Measurements from ENCODE around the gene GSE1. TPM values are rescaled to one million over a fixed set of nuclear protein-coding genes. Genes with fewer than 3 reads are reported as not detected.

The GSE1 gene
- total and polyA plus RNA-seq, 9 of the 15 experiments (the other 6 are each of a cell fraction or from before 2014, with no cell fraction given), result 12.2 to 244 (median 57.9) TPM

DNA sequence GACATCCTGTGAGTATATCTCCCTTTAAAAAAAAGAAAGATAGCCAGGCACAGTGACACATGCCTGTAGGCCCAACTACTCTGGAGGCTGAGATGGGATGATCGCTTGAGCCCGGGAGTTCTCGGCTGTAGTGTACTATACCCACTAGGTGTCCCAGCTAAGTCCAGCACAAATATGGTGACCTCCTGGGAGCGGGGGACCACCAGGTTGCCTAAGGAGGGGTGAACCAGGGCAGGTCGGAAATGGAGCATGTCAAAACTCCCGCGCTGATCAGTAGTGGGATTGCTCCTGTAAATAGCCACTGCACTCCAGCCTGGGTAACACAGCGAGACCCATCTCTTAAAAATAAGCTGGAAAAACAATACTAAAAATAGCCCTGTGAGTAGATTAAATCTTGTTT is 46.2 kb downstream of the GSE1 start:
- TF ChIP-seq ZNF586 (CRISPR knock-in tag; conservative IDR thresholded peaks at IDR 0.05), result 0 out of 2 replicates have a peak, but pooled peaks have one; percentile 36
- TF ChIP-seq ETV6 (IDR thresholded peaks at IDR 0.05; ENCODE audit: borderline replicate concordance in 1 of 2, low read depth in 2 of 2, low read length in 1 of 2), result no peak
- TF ChIP-seq ETV6 (CRISPR knock-in tag; IDR thresholded peaks at IDR 0.05; ENCODE audit: borderline replicate concordance), result no peak
- peaks cover 0 to 37% of the 10 kb centered on the region in 2 experiments; a peak in 1 of 5 replicates for H3K4me1 ChIP-seq (replicated peaks in 1 of 2; ENCODE audit: control insufficient read depth in 2 of 2, insufficient read depth in 2 of 2, low read length in 2 of 2)
- in situ Hi-C loops (cut with MboI), result no loop called here
- no peak; the same call in 2 of the 3 replicates for ATAC-seq
- no peak overlapping the region for H3K4me2 ChIP-seq (ENCODE audit: insufficient read depth, low read length)
- no peak overlapping the region for H3K27ac ChIP-seq (ENCODE audit: extremely low read depth, low read depth, low read length)
- H3K9ac ChIP-seq (ENCODE audit: insufficient read depth in 1 of 2, low read depth in 2 of 2, low read length in 2 of 2), result no peak overlapping the region
- 93% methylated on average over 8 of the region's 8 CpGs for WGBS (ENCODE audit: insufficient coverage, low coverage, missing lambda C conversion rate)
- no peak overlapping the region for H3K4me3 ChIP-seq
- no peak for FAIRE-seq
- BruUV-seq (replicated peaks), result no TSS peak
- peaks cover 99% of the 10 kb centered on the region for H3K36me3 ChIP-seq (ENCODE audit: control insufficient read depth, insufficient read depth, low read length)
- ChIA-PET CTCF (ENCODE audit: low intra/inter-chr PET ratio) (interaction anchor here (1.0 to 2.1 kb wide), 3 partner anchors 47 to 60 kb away, joined by 3 to 10 read pairs (median 7); no protein-coding TSS in a partner anchor), POLR2A (interaction anchor here (0.8 to 3.1 kb wide), 5 partner anchors 9 to 24 kb away, joined by 3 to 10 read pairs (median 3); no protein-coding TSS in a partner anchor)
- no peaks in the 10 kb centered on the region for H3K9me1 ChIP-seq (ENCODE audit: control insufficient read depth, insufficient read depth, low read length)
- H3K27me3 ChIP-seq (ENCODE audit: control insufficient read depth in 2 of 2, insufficient read depth in 2 of 2, low read length in 2 of 2), result no peaks in the 10 kb centered on the region
- intact Hi-C loops (cut with micrococcal nuclease), result no loop called here
- no peak overlapping the region for H2AFZ ChIP-seq (ENCODE audit: low read depth, low read length)
- DNase-seq (ENCODE audit: extremely low read depth in 1 of 4, low spot score in 3 of 4), result no peak
- H3K9me3 ChIP-seq (replicated peaks; ENCODE audit: control insufficient read depth, insufficient read depth, low read depth, low read length), result no peaks in the 10 kb centered on the region
- peaks cover 36% of the 10 kb centered on the region for H3K79me2 ChIP-seq (ENCODE audit: control insufficient read depth, insufficient read depth, low read length)
- peaks cover 41% of the 10 kb centered on the region for H4K20me1 ChIP-seq (replicated peaks; ENCODE audit: control insufficient read depth, insufficient read depth, low read length)

DNA sequence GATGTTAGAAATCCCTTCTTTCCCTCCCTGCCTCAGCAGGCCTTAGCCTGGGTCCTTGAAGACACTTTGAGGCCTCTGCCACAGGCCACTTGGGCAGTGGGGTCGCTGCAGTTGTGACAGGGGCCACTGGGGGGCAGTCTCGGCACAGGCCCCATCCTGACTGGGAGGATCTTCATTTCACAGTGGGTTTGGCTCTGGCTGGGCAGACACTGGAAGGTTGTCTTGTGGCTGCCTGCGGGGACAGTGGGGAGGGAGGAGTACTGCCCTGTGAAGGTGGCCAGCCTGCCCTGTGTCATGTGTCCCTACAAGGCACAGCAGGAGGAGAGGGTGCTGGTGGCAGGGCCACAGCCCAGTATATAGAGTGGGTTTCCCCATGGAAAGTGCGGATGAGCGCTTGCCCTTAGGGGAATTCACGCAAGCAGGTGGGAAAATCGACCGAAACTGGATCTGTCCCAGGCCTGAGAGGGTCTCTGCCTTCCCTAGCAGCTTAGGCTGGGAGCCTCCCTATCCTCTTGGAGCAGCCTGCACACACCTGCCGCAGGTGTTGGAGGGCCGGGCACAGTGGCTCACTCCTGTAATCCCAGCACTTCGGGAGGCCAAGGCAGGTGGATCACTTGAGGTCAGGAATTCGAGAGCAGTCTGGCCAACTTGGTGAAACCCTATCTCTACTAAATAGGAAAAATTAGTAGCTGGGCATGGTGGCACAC is 46.8 kb downstream of the GSE1 start:
- H3K4me3 ChIP-seq, result no peak overlapping the region
- peaks cover 44% of the 10 kb centered on the region for H4K20me1 ChIP-seq (replicated peaks; ENCODE audit: control insufficient read depth, insufficient read depth, low read length)
- ChIA-PET POLR2A (interaction anchor here (0.7 to 3.1 kb wide), 3 partner anchors 9 to 14 kb away, joined by 3 to 10 read pairs (median 9); no protein-coding TSS in a partner anchor), CTCF (ENCODE audit: low intra/inter-chr PET ratio) (interaction anchor here (1.0 to 2.1 kb wide), 3 partner anchors 46 to 60 kb away, joined by 3 to 10 read pairs (median 7); no protein-coding TSS in a partner anchor)
- H3K27me3 ChIP-seq (ENCODE audit: control insufficient read depth in 2 of 2, insufficient read depth in 2 of 2, low read length in 2 of 2), result no peaks in the 10 kb centered on the region
- DNase-seq (ENCODE audit: extremely low read depth in 1 of 4, low spot score in 3 of 4), result peak; percentile 75 to 84 (median 80)
- H3K36me3 ChIP-seq (ENCODE audit: control insufficient read depth, insufficient read depth, low read length), result peaks cover 99% of the 10 kb centered on the region
- H2AFZ ChIP-seq (ENCODE audit: low read depth, low read length), result no peak overlapping the region
- H3K4me2 ChIP-seq (ENCODE audit: insufficient read depth, low read length), result no peak overlapping the region
- H3K9ac ChIP-seq (ENCODE audit: insufficient read depth in 1 of 2, low read depth in 2 of 2, low read length in 2 of 2), result 0 out of 4 replicates have a peak overlapping the region, but pooled peaks of 1 of the 2 experiments have one; percentile 6
- H3K79me2 ChIP-seq (ENCODE audit: control insufficient read depth, insufficient read depth, low read length), result peaks cover 29% of the 10 kb centered on the region
- in situ Hi-C loops (cut with MboI), result no loop called here
- H3K9me3 ChIP-seq (replicated peaks; ENCODE audit: control insufficient read depth, insufficient read depth, low read depth, low read length), result no peaks in the 10 kb centered on the region
- peak; percentile 91 for ATAC-seq
- 73% methylated on average over 12 of the region's 12 CpGs for WGBS (ENCODE audit: insufficient coverage, low coverage, missing lambda C conversion rate)
- TSS peak; percentile 8 for BruUV-seq (replicated peaks)
- H3K27ac ChIP-seq (ENCODE audit: extremely low read depth, low read depth, low read length), result no peak overlapping the region
- peak; percentile 90 for FAIRE-seq
- H3K4me1 ChIP-seq (replicated peaks in 1 of 2; ENCODE audit: control insufficient read depth in 2 of 2, insufficient read depth in 2 of 2, low read length in 2 of 2), result peaks cover 0 to 33% of the 10 kb centered on the region in 2 experiments; a peak in 1 of 5 replicates
- intact Hi-C loops (cut with micrococcal nuclease), result no loop called here
- H3K9me1 ChIP-seq (ENCODE audit: control insufficient read depth, insufficient read depth, low read length), result no peaks in the 10 kb centered on the region
- 0 out of 2 replicates have a peak, but pooled peaks have one; percentile 35 for TF ChIP-seq KLF16 (IDR thresholded peaks at IDR 0.05)
- TF ChIP-seq, protein P1, sequence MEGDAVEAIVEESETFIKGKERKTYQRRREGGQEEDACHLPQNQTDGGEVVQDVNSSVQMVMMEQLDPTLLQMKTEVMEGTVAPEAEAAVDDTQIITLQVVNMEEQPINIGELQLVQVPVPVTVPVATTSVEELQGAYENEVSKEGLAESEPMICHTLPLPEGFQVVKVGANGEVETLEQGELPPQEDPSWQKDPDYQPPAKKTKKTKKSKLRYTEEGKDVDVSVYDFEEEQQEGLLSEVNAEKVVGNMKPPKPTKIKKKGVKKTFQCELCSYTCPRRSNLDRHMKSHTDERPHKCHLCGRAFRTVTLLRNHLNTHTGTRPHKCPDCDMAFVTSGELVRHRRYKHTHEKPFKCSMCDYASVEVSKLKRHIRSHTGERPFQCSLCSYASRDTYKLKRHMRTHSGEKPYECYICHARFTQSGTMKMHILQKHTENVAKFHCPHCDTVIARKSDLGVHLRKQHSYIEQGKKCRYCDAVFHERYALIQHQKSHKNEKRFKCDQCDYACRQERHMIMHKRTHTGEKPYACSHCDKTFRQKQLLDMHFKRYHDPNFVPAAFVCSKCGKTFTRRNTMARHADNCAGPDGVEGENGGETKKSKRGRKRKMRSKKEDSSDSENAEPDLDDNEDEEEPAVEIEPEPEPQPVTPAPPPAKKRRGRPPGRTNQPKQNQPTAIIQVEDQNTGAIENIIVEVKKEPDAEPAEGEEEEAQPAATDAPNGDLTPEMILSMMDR (IDR thresholded peaks at IDR 0.05 in 2 of 3, conservative IDR thresholded peaks at IDR 0.05 in 1 of 3; ENCODE audit: insufficient read depth in 2 of 3, low read depth in 1 of 3, low read length in 3 of 3), result peak; percentile 81 to 96 (median 88)
- peak in 1 of 2 experiments; percentile 61; a peak in 3 of 4 replicates for TF ChIP-seq RAD21 (CRISPR knock-in tag; conservative IDR thresholded peaks at IDR 0.05 in 1 of 2, IDR thresholded peaks at IDR 0.05 in 1 of 2)
